ENCODE data around the gene DAB1.

The DAB1 gene

GRCh38 chr1:56992318-56993125 lies 431.3 kb downstream of the DAB1 start:
- DNase-seq (ENCODE audit: low read depth in 1 of 2, low spot score in 1 of 2): no peak

GRCh38 chr1:56991576-56991975 lies 432.3 kb downstream of the DAB1 start:
- no peak for DNase-seq (ENCODE audit: low read depth in 1 of 2, low spot score in 1 of 2)

GRCh38 chr1:56986397-56986796 lies 437.5 kb downstream of the DAB1 start:
- DNase-seq (ENCODE audit: low read depth in 1 of 2, low spot score in 1 of 2): no peak

GRCh38 chr1:56985857-56986256 lies 438.0 kb downstream of the DAB1 start:
- DNase-seq (ENCODE audit: low read depth in 1 of 2, low spot score in 1 of 2): no peak

GRCh38 chr1:56983484-56983883 lies 440.4 kb downstream of the DAB1 start:
- no peak for DNase-seq (ENCODE audit: low read depth in 1 of 2, low spot score in 1 of 2)

GRCh38 chr1:56979986-56980755 lies 443.7 kb downstream of the DAB1 start:
- no peak for DNase-seq (ENCODE audit: low read depth in 1 of 2, low spot score in 1 of 2)

- DNase-seq (ENCODE audit: low read depth in 1 of 2, low spot score in 1 of 2): no peak
Measured at GRCh38 chr1:56978819-56979218, 445.0 kb downstream of the DAB1 start.

GRCh38 chr1:56977910-56978309 lies 445.9 kb downstream of the DAB1 start:
- no peak for DNase-seq (ENCODE audit: low read depth in 1 of 2, low spot score in 1 of 2)

- no peak for DNase-seq (ENCODE audit: low read depth in 1 of 2, low spot score in 1 of 2)
Measured at GRCh38 chr1:56975446-56975845, 448.4 kb downstream of the DAB1 start.

GRCh38 chr1:56973923-56974742 lies 449.7 kb downstream of the DAB1 start:
- DNase-seq (ENCODE audit: low read depth in 1 of 2, low spot score in 1 of 2): no peak

GRCh38 chr1:56972976-56973375 lies 450.9 kb downstream of the DAB1 start:
- DNase-seq (ENCODE audit: low read depth in 1 of 2, low spot score in 1 of 2): no peak

GRCh38 chr1:56970280-56970679 lies 453.6 kb downstream of the DAB1 start:
- DNase-seq (ENCODE audit: low read depth in 1 of 2, low spot score in 1 of 2): no peak

- no peak for DNase-seq (ENCODE audit: low read depth in 1 of 2, low spot score in 1 of 2)
Measured at GRCh38 chr1:56968878-56969495, 454.9 kb downstream of the DAB1 start.

- no peak for DNase-seq (ENCODE audit: low read depth in 1 of 2, low spot score in 1 of 2)
Measured at GRCh38 chr1:56967900-56968832, 455.7 kb downstream of the DAB1 start.

- no peak for DNase-seq (ENCODE audit: low read depth in 1 of 2, low spot score in 1 of 2)
Measured at GRCh38 chr1:56967355-56967754, 456.5 kb downstream of the DAB1 start.

GRCh38 chr1:56966698-56966999 lies 457.2 kb downstream of the DAB1 start:
- DNase-seq (ENCODE audit: low read depth in 1 of 2, low spot score in 1 of 2): no peak

- no peak for DNase-seq (ENCODE audit: low read depth in 1 of 2, low spot score in 1 of 2)
Measured at GRCh38 chr1:56965916-56966697, 457.8 kb downstream of the DAB1 start, which contains the start of gene C8B. Gene C8B, minus strand, starts transcription at chr1:56966015. Its CDS starts 67 bp downstream, at chr1:56965948.

- DNase-seq (ENCODE audit: low read depth in 1 of 2, low spot score in 1 of 2): no peak
Measured at GRCh38 chr1:56965191-56965590, 458.7 kb downstream of the DAB1 start.

- DNase-seq (ENCODE audit: low read depth in 1 of 2, low spot score in 1 of 2): no peak
Measured at GRCh38 chr1:56964349-56965017, 459.4 kb downstream of the DAB1 start.

Data from activated CD4-positive, alpha-beta T cell treated with anti-CD3 and anti-CD28 coated beads, Interleukin-2, amount 50 U/mL, for 24 hours (primary cell).